Measurements from ENCODE around the gene OR5AN1.

GRCh38 chr11:59413646-59414045, 55.0 kb downstream of the OR5AN1 start:
- TF ChIP-seq CTCF (IDR thresholded peaks at IDR 0.05 in 2 of 3, conservative IDR thresholded peaks at IDR 0.05 in 1 of 3; ENCODE audit: control insufficient read depth in 2 of 3, extremely low read depth in 1 of 3, insufficient read depth in 1 of 3, low read depth in 3 of 3, low read length in 3 of 3), result no peak
- no peak for TF ChIP-seq SP1 (IDR thresholded peaks at IDR 0.05; ENCODE audit: low read depth, low read length)
